ENCODE data around the gene GLRB. TPM values are rescaled to one million over a fixed set of nuclear protein-coding genes. Genes with fewer than 3 reads are reported as not detected.

GLRB gene
- total RNA-seq, 1 experiment from 2014 or later: 5.1 TPM

GRCh38 chr4:157143369-157143768 lies 67.4 kb downstream of the GLRB start:
- POLR2A ChIA-PET (ENCODE audit: low non-redundant PET): no interaction called here
- no peaks in the 10 kb centered on the region for H3K4me1 ChIP-seq (ENCODE audit: insufficient read depth, low read length, poor library complexity, severe bottlenecking)
- no peaks in the 10 kb centered on the region for H3K27me3 ChIP-seq (replicated peaks; ENCODE audit: insufficient read depth, low read depth, low read length, poor library complexity)
- DNase-seq (ENCODE audit: low spot score): no peak
- BruUV-seq (replicated peaks): no TSS peak
- no peak for TF ChIP-seq EZH2 (IDR thresholded peaks at IDR 0.05; ENCODE audit: borderline replicate concordance, low read depth, low read length, poor library complexity, severe bottlenecking)
- H3K27ac ChIP-seq (ENCODE audit: low read depth, low read length, poor library complexity, severe bottlenecking): no peak overlapping the region
- CTCF ChIA-PET: no interaction called here
- intact Hi-C loops (cut with micrococcal nuclease; ENCODE audit: unreplicated experiment): no loop called here
- no peaks in the 10 kb centered on the region for H3K36me3 ChIP-seq (ENCODE audit: insufficient read depth, low read length, poor library complexity, severe bottlenecking)
- no peak overlapping the region for H3K4me3 ChIP-seq (ENCODE audit: low read depth, low read length, poor library complexity, severe bottlenecking)
- H3K9me3 ChIP-seq (ENCODE audit: low read depth, low read length, poor library complexity, severe bottlenecking): no peaks in the 10 kb centered on the region

- ChIA-PET CTCF (no interaction called here), POLR2A (ENCODE audit: low non-redundant PET) (no interaction called here)
Observed at GRCh38 chr4:157151711-157152110, 75.8 kb downstream of the GLRB start.

GRCh38 chr4:157165935-157166610 lies 90.1 kb downstream of the GLRB start:
- ChIA-PET POLR2A (ENCODE audit: low non-redundant PET) (no interaction called here), CTCF (no interaction called here)
- Histone ChIP-seq H3K9me3 (ENCODE audit: low read depth, low read length, poor library complexity, severe bottlenecking) (no peaks in the 10 kb centered on the region), H3K27me3 (replicated peaks; ENCODE audit: insufficient read depth, low read depth, low read length, poor library complexity) (no peaks in the 10 kb centered on the region), H3K27ac (ENCODE audit: low read depth, low read length, poor library complexity, severe bottlenecking) (no peak overlapping the region), H3K36me3 (ENCODE audit: insufficient read depth, low read length, poor library complexity, severe bottlenecking) (no peaks in the 10 kb centered on the region), H3K4me3 (ENCODE audit: low read depth, low read length, poor library complexity, severe bottlenecking) (no peak overlapping the region), H3K4me1 (ENCODE audit: insufficient read depth, low read length, poor library complexity, severe bottlenecking) (peaks cover 10% of the 10 kb centered on the region)
- TF ChIP-seq CTCF (conservative IDR thresholded peaks at IDR 0.05; ENCODE audit: low read depth, low read length) (no peak), EZH2 (IDR thresholded peaks at IDR 0.05; ENCODE audit: borderline replicate concordance, low read depth, low read length, poor library complexity, severe bottlenecking) (no peak)
- intact Hi-C loops (cut with micrococcal nuclease; ENCODE audit: unreplicated experiment): loop anchor here (2.0 kb wide), 1 partner anchor 55 kb away; the partner anchor contains the start of gene GRIA2
- DNase-seq (ENCODE audit: low spot score): no peak
- no TSS peak for BruUV-seq (replicated peaks)

More at GRCh38 chr4:157151711-157152110, 75.8 kb downstream of the GLRB start:
- Histone ChIP-seq H3K36me3 (ENCODE audit: insufficient read depth, low read length, poor library complexity, severe bottlenecking) (no peaks in the 10 kb centered on the region), H3K27me3 (replicated peaks; ENCODE audit: insufficient read depth, low read depth, low read length, poor library complexity) (no peaks in the 10 kb centered on the region), H3K4me3 (ENCODE audit: low read depth, low read length, poor library complexity, severe bottlenecking) (no peak overlapping the region), H3K4me1 (ENCODE audit: insufficient read depth, low read length, poor library complexity, severe bottlenecking) (no peaks in the 10 kb centered on the region), H3K27ac (ENCODE audit: low read depth, low read length, poor library complexity, severe bottlenecking) (no peak overlapping the region), H3K9me3 (ENCODE audit: low read depth, low read length, poor library complexity, severe bottlenecking) (no peaks in the 10 kb centered on the region)
- no peak for DNase-seq (ENCODE audit: low spot score)
- no peak for TF ChIP-seq EZH2 (IDR thresholded peaks at IDR 0.05; ENCODE audit: borderline replicate concordance, low read depth, low read length, poor library complexity, severe bottlenecking)
- no peak for TF ChIP-seq CTCF (conservative IDR thresholded peaks at IDR 0.05; ENCODE audit: low read depth, low read length)
- no TSS peak for BruUV-seq (replicated peaks)
- intact Hi-C loops (cut with micrococcal nuclease; ENCODE audit: unreplicated experiment): no loop called here

- intact Hi-C loops (cut with micrococcal nuclease; ENCODE audit: unreplicated experiment): loop anchor here (5.0 kb wide), 1 partner anchor 573 kb away; no protein-coding TSS in a partner anchor
- no peak for TF ChIP-seq EZH2 (IDR thresholded peaks at IDR 0.05; ENCODE audit: borderline replicate concordance, low read depth, low read length, poor library complexity, severe bottlenecking)
- TF ChIP-seq CTCF (conservative IDR thresholded peaks at IDR 0.05; ENCODE audit: low read depth, low read length): no peak
- Histone ChIP-seq H3K9me3 (ENCODE audit: low read depth, low read length, poor library complexity, severe bottlenecking) (no peaks in the 10 kb centered on the region), H3K27ac (ENCODE audit: low read depth, low read length, poor library complexity, severe bottlenecking) (no peak overlapping the region), H3K36me3 (ENCODE audit: insufficient read depth, low read length, poor library complexity, severe bottlenecking) (no peaks in the 10 kb centered on the region), H3K27me3 (replicated peaks; ENCODE audit: insufficient read depth, low read depth, low read length, poor library complexity) (no peaks in the 10 kb centered on the region), H3K4me3 (ENCODE audit: low read depth, low read length, poor library complexity, severe bottlenecking) (no peak overlapping the region), H3K4me1 (ENCODE audit: insufficient read depth, low read length, poor library complexity, severe bottlenecking) (peaks cover 14% of the 10 kb centered on the region)
- ChIA-PET CTCF (no interaction called here), POLR2A (ENCODE audit: low non-redundant PET) (no interaction called here)
- peak; percentile 47 for DNase-seq (ENCODE audit: low spot score)
- BruUV-seq (replicated peaks): no TSS peak
Observed at GRCh38 chr4:157170321-157170720, 94.4 kb downstream of the GLRB start.

Measured in A673 (cell line).